Naive thymus-derived CD4-positive, alpha-beta T cell (primary cell): Measurements from ENCODE around the gene ROR2. TPM values are rescaled to one million over a fixed set of nuclear protein-coding genes. Genes with fewer than 3 reads are reported as not detected.
A peak's percentile ranks its signal among the peaks of the same experiment; 100 is the strongest.

ENCODE experiments used
- ATAC-seq: fragments of 150-1000 bp; cut with Tn5 transposase; 2 replicates; pipeline ENCODE4 v1.10.0; 2021; ENCODE audit warnings: mild to moderate bottlenecking, moderate library complexity
- CTCF ChIA-PET: fragments of 350-600 bp; sonication (Branson Sonifier 250); formaldehyde crosslinking; loops from one replicate; lab custom pipeline; 2021; ENCODE audit warnings: antibody characterized with exemption; lab: Charles Lee
- POLR2A ChIA-PET: fragments of 350-600 bp; sonication (Branson Sonifier 250); formaldehyde crosslinking; loops from one replicate; lab custom pipeline; 2021; ENCODE audit warnings: antibody characterized with exemption, inconsistent platforms; lab: Charles Lee
- DNase-seq, 9 donors: peaks; one replicate each; pipeline versions ENCODE4 v3.0.0 to v3.0.0-alpha.2; 2020 to 2022; ENCODE audit warnings: mixed read lengths in 1 of 9
- H3K27ac ChIP-seq: one replicate; pipeline ENCODE4 v1.7.0; 2013; ENCODE audit warnings: mild to moderate bottlenecking, low read depth, low read length, moderate library complexity
- H3K27me3 ChIP-seq, 2 donors: one replicate each; pipeline ENCODE4 v1.7.0; 2013; ENCODE audit warnings: low read length in 2 of 2, mild to moderate bottlenecking in 2 of 2, moderate library complexity in 2 of 2; ENCODE audit not compliant: control insufficient read depth in 2 of 2, insufficient read depth in 2 of 2
- H3K36me3 ChIP-seq, 3 experiments: 1 replicate in 2 of 3; 2 replicates in 1 of 3; pipeline ENCODE4 v1.7.0; 2013; ENCODE audit warnings: low read length in 3 of 3, mild to moderate bottlenecking in 3 of 3, moderate library complexity in 1 of 3; ENCODE audit not compliant: insufficient read depth in 3 of 3, control insufficient read depth in 2 of 3
- H3K4me1 ChIP-seq, 2 donors: one replicate each; pipeline ENCODE4 v1.7.0; 2013; ENCODE audit warnings: low read length in 2 of 2, mild to moderate bottlenecking in 2 of 2, moderate library complexity in 1 of 2; ENCODE audit not compliant: control insufficient read depth in 2 of 2, insufficient read depth in 2 of 2
- H3K4me3 ChIP-seq: 2 replicates; pipeline ENCODE4 v1.7.0; 2013; ENCODE audit warnings: mild to moderate bottlenecking, low read length
- H3K9me3 ChIP-seq, 3 experiments: 1 replicate in 2 of 3; 2 replicates in 1 of 3; pipeline ENCODE4 v1.7.0; 2013; ENCODE audit warnings: low read length in 3 of 3; ENCODE audit not compliant: control insufficient read depth in 2 of 3
- H3K27ac Mint-ChIP-seq, 9 donors: one replicate each; pipeline ENCODE4 v1.8.0; 2020 to 2022; ENCODE audit warnings: mixed read lengths in 9 of 9, mild to moderate bottlenecking in 8 of 9, moderate library complexity in 5 of 9, inconsistent platforms in 2 of 9
- H3K27me3 Mint-ChIP-seq, 5 donors: one replicate each; pipeline ENCODE4 v1.8.0; 2021 to 2022; ENCODE audit warnings: mixed read lengths in 5 of 5, mild to moderate bottlenecking in 1 of 5
- H3K36me3 Mint-ChIP-seq, 5 donors: one replicate each; pipeline ENCODE4 v1.8.0; 2020 to 2022; ENCODE audit warnings: mixed read lengths in 5 of 5, mild to moderate bottlenecking in 3 of 5, inconsistent platforms in 1 of 5
- H3K4me1 Mint-ChIP-seq, 7 donors: one replicate each; pipeline ENCODE4 v1.8.0; 2020 to 2022; ENCODE audit warnings: mixed read lengths in 7 of 7, mild to moderate bottlenecking in 3 of 7, inconsistent platforms in 1 of 7
- H3K4me3 Mint-ChIP-seq, 10 donors: one replicate each; pipeline ENCODE4 v1.8.0; 2020 to 2022; ENCODE audit warnings: mild to moderate bottlenecking in 10 of 10, mixed read lengths in 10 of 10, moderate library complexity in 6 of 10, inconsistent platforms in 2 of 10
- H3K9me3 Mint-ChIP-seq, 11 donors: one replicate each; pipeline ENCODE4 v1.8.0; 2020 to 2022; ENCODE audit warnings: mixed read lengths in 11 of 11, mild to moderate bottlenecking in 4 of 11, inconsistent platforms in 1 of 11, moderate library complexity in 1 of 11
- intact Hi-C, 2 donors: fragments of 100-400 bp; cut with micrococcal nuclease; formaldehyde crosslinking; loops; one replicate each; pipeline ENCODE4 v1.15.1; 2023
- polyA plus RNA-seq, 2 donors: library from polyadenylated mRNA; unstranded; fragments of 300-500 nt; fragmentation: Illumina TruSeq; gene quantifications; one replicate each; pipeline ENCODE4 v1.2.3, GENCODE V29; 2021
- total RNA-seq, 6 experiments: library from RNA in 5 of 6; stranded (reverse) in 5 of 6; gene quantifications; 1 replicate in 5 of 6; 2 replicates in 1 of 6; pipeline ENCODE4 v1.2.3 and lab custom pipeline; 2021 to 2026

ROR2 gene
- total and polyA plus RNA-seq, 7 experiments from 2014 or later, result 0.48 to 2.1 TPM; not detected in 5

- Histone ChIP-seq H3K27me3 (no peaks in the 10 kb centered on the region), H3K4me3 (no peak overlapping the region), H3K36me3 (no peaks in the 10 kb centered on the region), H3K27ac (no peak overlapping the region), H3K9me3 (no peaks in the 10 kb centered on the region), H3K4me1 (no peaks in the 10 kb centered on the region)
- Mint-ChIP-seq H3K36me3 (no peaks in the 10 kb centered on the region), H3K4me1 (no peaks in the 10 kb centered on the region), H3K27me3 (peaks cover 28 to 41% (median 32%) of the 10 kb centered on the region in 5 donors), H3K4me3 (no peak overlapping the region), H3K9me3 (no peaks in the 10 kb centered on the region), H3K27ac (peak overlapping the region in 1 of 9 donors; percentile 1)
- intact Hi-C loops, result no loop called here
- POLR2A ChIA-PET, result no interaction called here
- DNase-seq (no peak), ATAC-seq (no peak)
- CTCF ChIA-PET, result no interaction called here
Measured at GRCh38 chr9:91567642-91568274, 382.3 kb downstream of the ROR2 start.

GRCh38 chr9:91564081-91564670 lies 385.9 kb downstream of the ROR2 start:
- H3K4me1 ChIP-seq, result no peaks in the 10 kb centered on the region
- Mint-ChIP-seq H3K27me3 (peaks cover 14 to 36% (median 34%) of the 10 kb centered on the region in 5 donors), H3K36me3 (no peaks in the 10 kb centered on the region), H3K9me3 (peaks cover 0 to 2% (median 0%) of the 10 kb centered on the region in 11 donors), H3K4me1 (no peaks in the 10 kb centered on the region), H3K27ac (no peak overlapping the region), H3K4me3 (no peak overlapping the region)
- ATAC-seq (no peak), DNase-seq (no peak)
- CTCF ChIA-PET, result no interaction called here
- H3K27ac ChIP-seq, result no peak overlapping the region
- no peaks in the 10 kb centered on the region for H3K27me3 ChIP-seq
- no peak overlapping the region for H3K4me3 ChIP-seq
- POLR2A ChIA-PET, result no interaction called here
- H3K36me3 ChIP-seq, result no peaks in the 10 kb centered on the region
- H3K9me3 ChIP-seq, result no peaks in the 10 kb centered on the region
- intact Hi-C loops, result no loop called here

- DNase-seq (no peak), ATAC-seq (no peak)
- H3K36me3 Mint-ChIP-seq, result no peaks in the 10 kb centered on the region
- H3K36me3 ChIP-seq, result no peaks in the 10 kb centered on the region
- intact Hi-C loops, result no loop called here
- H3K27ac Mint-ChIP-seq, result no peak overlapping the region
- H3K9me3 ChIP-seq, result no peaks in the 10 kb centered on the region
- H3K4me1 ChIP-seq, result no peaks in the 10 kb centered on the region
- no peak overlapping the region for H3K4me3 Mint-ChIP-seq
- H3K4me3 ChIP-seq, result no peak overlapping the region
- no peak overlapping the region for H3K27ac ChIP-seq
- CTCF ChIA-PET, result no interaction called here
- POLR2A ChIA-PET, result no interaction called here
- peaks cover 21 to 48% (median 40%) of the 10 kb centered on the region in 5 donors for H3K27me3 Mint-ChIP-seq
- H3K9me3 Mint-ChIP-seq, result peaks cover 0 to 2% (median 0%) of the 10 kb centered on the region in 11 donors
- H3K27me3 ChIP-seq, result no peaks in the 10 kb centered on the region
- H3K4me1 Mint-ChIP-seq, result no peaks in the 10 kb centered on the region
Measured at GRCh38 chr9:91562416-91562815, 387.6 kb downstream of the ROR2 start.

- Histone ChIP-seq H3K27me3 (no peaks in the 10 kb centered on the region), H3K27ac (no peak overlapping the region), H3K36me3 (no peaks in the 10 kb centered on the region), H3K4me1 (no peaks in the 10 kb centered on the region), H3K9me3 (no peaks in the 10 kb centered on the region), H3K4me3 (no peak overlapping the region)
- ATAC-seq (no peak), DNase-seq (no peak)
- POLR2A ChIA-PET, result no interaction called here
- H3K27me3 Mint-ChIP-seq, result peaks cover 21 to 56% (median 43%) of the 10 kb centered on the region in 5 donors
- no peaks in the 10 kb centered on the region for H3K4me1 Mint-ChIP-seq
- intact Hi-C loops, result no loop called here
- no peaks in the 10 kb centered on the region for H3K36me3 Mint-ChIP-seq
- no peak overlapping the region for H3K27ac Mint-ChIP-seq
- H3K4me3 Mint-ChIP-seq, result no peak overlapping the region
- peaks cover 0 to 2% (median 0%) of the 10 kb centered on the region in 11 donors for H3K9me3 Mint-ChIP-seq
- CTCF ChIA-PET, result no interaction called here
Measured at GRCh38 chr9:91560301-91560700, 389.7 kb downstream of the ROR2 start.

- ATAC-seq, result no peak
- ChIA-PET CTCF (no interaction called here), POLR2A (no interaction called here)
Measured at GRCh38 chr9:91558879-91559278, 391.1 kb downstream of the ROR2 start.

GRCh38 chr9:91558395-91558794 lies 391.6 kb downstream of the ROR2 start:
- no peaks in the 10 kb centered on the region for H3K9me3 ChIP-seq
- Mint-ChIP-seq H3K36me3 (no peaks in the 10 kb centered on the region), H3K4me1 (no peaks in the 10 kb centered on the region), H3K27ac (no peak overlapping the region), H3K9me3 (peaks cover 0 to 2% (median 0%) of the 10 kb centered on the region in 11 donors), H3K27me3 (peaks cover 19 to 47% (median 38%) of the 10 kb centered on the region in 5 donors), H3K4me3 (no peak overlapping the region)
- CTCF ChIA-PET, result no interaction called here
- H3K27me3 ChIP-seq, result no peaks in the 10 kb centered on the region
- no peak for ATAC-seq
- no peak overlapping the region for H3K4me3 ChIP-seq
- DNase-seq, result no peak
- intact Hi-C loops, result no loop called here
- no peak overlapping the region for H3K27ac ChIP-seq
- H3K4me1 ChIP-seq, result no peaks in the 10 kb centered on the region
- no peaks in the 10 kb centered on the region for H3K36me3 ChIP-seq
- POLR2A ChIA-PET, result no interaction called here

More at GRCh38 chr9:91558879-91559278, 391.1 kb downstream of the ROR2 start:
- H3K27ac Mint-ChIP-seq, result no peak overlapping the region
- Histone ChIP-seq H3K9me3 (no peaks in the 10 kb centered on the region), H3K27ac (no peak overlapping the region), H3K4me1 (no peaks in the 10 kb centered on the region), H3K4me3 (no peak overlapping the region), H3K27me3 (no peaks in the 10 kb centered on the region), H3K36me3 (no peaks in the 10 kb centered on the region)
- H3K36me3 Mint-ChIP-seq, result no peaks in the 10 kb centered on the region
- intact Hi-C loops, result no loop called here
- no peaks in the 10 kb centered on the region for H3K4me1 Mint-ChIP-seq
- H3K9me3 Mint-ChIP-seq, result peaks cover 0 to 2% (median 0%) of the 10 kb centered on the region in 11 donors
- H3K27me3 Mint-ChIP-seq, result peaks cover 24 to 51% (median 43%) of the 10 kb centered on the region in 5 donors
- no peak overlapping the region for H3K4me3 Mint-ChIP-seq
- DNase-seq, result no peak

GRCh38 chr9:91557327-91557726 lies 392.7 kb downstream of the ROR2 start:
- Histone ChIP-seq H3K4me3 (no peak overlapping the region), H3K27me3 (no peaks in the 10 kb centered on the region), H3K36me3 (no peaks in the 10 kb centered on the region), H3K4me1 (no peaks in the 10 kb centered on the region), H3K27ac (no peak overlapping the region), H3K9me3 (no peaks in the 10 kb centered on the region)
- ChIA-PET CTCF (no interaction called here), POLR2A (no interaction called here)
- DNase-seq, result no peak
- no peaks in the 10 kb centered on the region for H3K36me3 Mint-ChIP-seq
- no peak overlapping the region for H3K4me3 Mint-ChIP-seq
- peaks cover 16 to 44% (median 37%) of the 10 kb centered on the region in 5 donors for H3K27me3 Mint-ChIP-seq
- H3K27ac Mint-ChIP-seq, result no peak overlapping the region
- intact Hi-C loops, result no loop called here
- no peaks in the 10 kb centered on the region for H3K4me1 Mint-ChIP-seq
- no peak for ATAC-seq
- peaks cover 0 to 2% (median 0%) of the 10 kb centered on the region in 11 donors for H3K9me3 Mint-ChIP-seq
